GM19397 (cell line): ENCODE measurements around the gene SLC38A2.

Experiments
- ATAC-seq: cut with Tn5 transposase; IDR thresholded peaks from one replicate; pipeline ENCODE4 v1.9.1; 2021; ENCODE audit warnings: mild to moderate bottlenecking, moderate library complexity; ENCODE audit not compliant: unreplicated experiment

Gene SLC38A2

DNA sequence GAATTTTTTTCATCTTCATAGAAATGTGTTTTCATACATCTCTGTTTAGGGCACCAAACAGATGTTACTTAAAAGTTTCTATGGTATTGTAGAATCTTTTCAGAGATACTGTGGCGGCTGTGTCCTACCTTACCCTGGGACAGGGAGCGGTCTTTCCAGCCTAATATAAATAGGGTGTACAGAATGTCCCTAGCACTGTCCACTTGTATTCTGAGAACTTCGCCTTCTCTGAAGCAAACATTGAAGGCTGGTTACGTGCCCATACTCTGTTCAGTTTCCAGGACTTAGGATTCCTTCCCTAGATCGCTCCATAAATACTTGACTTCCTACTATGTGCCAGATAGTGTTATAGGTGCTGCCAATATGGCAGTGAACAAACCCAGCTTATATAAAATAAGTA is 24.3 kb upstream of the SLC38A2 start:
- no peak for ATAC-seq

DNA sequence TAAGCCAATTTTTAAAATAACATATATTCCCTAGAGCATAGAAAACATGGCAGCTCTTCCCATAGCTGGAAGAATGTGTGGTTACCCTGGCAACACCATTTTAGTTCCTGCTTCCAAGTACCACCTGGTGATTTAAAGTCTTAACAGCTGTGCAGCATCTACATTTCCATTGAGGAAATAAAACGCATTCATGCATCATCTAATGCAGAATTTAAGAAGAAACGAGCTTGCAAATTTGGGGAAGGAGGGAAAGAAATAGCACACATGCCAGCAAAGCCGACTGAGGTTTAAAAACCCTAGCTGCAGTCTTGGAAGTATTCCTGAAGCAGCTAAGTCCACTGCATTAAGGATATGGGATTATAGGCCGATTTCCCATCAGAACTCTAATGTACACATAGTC is 22.8 kb upstream of the SLC38A2 start:
- no peak for ATAC-seq

GRCh38 chr12:46391630-46392029 is 19.1 kb upstream of the SLC38A2 start:
- no peak for ATAC-seq

GRCh38 chr12:46390881-46391280 is 18.3 kb upstream of the SLC38A2 start:
- ATAC-seq: no peak

- no peak for ATAC-seq
Observed at GRCh38 chr12:46390304-46390703, 17.7 kb upstream of the SLC38A2 start.

DNA sequence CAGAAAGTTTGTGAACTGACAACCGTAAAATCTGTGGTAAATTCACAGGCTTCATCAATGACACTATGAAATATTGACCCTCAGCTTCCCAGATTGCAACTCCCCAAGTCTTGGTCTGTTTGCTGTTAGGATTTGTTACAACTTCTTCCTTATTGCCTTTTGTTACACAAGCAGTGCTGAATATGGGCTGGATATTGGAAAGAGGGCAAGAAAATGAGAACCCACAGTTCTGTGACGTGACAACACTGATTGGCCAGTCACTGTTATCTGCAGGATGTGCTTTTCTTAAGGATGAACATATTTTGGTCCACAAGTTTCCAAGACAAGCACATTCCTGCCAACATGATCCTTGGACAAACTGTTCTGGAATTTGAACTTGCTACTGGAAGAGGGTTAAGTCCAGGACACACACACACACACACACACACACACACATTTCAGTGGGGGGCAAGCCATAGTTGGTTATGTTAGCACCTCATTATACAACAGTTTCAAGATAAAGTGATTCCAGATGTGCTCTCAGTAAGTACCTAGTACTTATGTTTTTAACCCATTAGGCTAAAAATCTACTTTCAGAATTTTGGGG is 16.6 kb upstream of the SLC38A2 start:
- no peak for ATAC-seq

GRCh38 chr12:46388427-46389021 is 16.0 kb upstream of the SLC38A2 start:
- ATAC-seq: peak; percentile 54

- no peak for ATAC-seq
Observed at GRCh38 chr12:46387670-46388069, 15.1 kb upstream of the SLC38A2 start.

DNA sequence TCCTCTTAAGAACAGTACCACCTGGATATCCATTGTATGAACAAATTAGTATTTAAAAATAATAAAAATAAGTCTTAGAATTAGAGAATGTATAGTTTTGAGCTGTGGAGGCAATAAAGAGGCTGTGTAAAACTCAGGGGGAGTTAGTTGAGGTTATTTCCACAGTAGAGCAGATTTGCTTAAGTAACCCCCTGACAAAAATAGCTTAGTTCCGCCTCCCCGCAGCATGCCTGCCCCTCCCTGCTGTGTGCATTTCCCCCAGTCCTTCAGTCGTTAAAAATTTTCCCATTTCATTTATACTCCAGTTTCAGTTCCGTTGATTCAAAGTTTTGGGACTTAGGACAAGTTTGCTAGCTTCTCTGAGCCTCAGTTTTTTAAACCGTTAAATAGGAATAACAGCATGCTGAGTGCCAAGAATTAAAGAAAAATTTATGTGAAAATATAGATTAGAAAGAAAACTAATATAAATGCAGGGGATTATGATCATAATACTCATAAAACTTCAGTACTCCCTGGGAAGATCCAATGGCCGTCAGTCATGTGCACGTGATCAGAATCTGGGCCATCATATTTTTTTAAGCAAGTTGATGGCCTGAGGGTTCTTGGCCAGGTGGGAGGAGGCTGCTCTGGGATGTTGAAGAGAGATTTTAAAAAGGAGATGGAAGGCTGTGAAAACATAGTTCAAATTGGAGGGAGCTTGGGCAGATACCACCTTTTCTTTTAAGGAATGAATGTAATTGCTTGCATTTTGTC is 14.5 kb upstream of the SLC38A2 start:
- no peak for ATAC-seq

GRCh38 chr12:46386360-46386867 is 13.8 kb upstream of the SLC38A2 start:
- no peak for ATAC-seq

GRCh38 chr12:46385438-46385837 is 12.9 kb upstream of the SLC38A2 start:
- no peak for ATAC-seq

DNA sequence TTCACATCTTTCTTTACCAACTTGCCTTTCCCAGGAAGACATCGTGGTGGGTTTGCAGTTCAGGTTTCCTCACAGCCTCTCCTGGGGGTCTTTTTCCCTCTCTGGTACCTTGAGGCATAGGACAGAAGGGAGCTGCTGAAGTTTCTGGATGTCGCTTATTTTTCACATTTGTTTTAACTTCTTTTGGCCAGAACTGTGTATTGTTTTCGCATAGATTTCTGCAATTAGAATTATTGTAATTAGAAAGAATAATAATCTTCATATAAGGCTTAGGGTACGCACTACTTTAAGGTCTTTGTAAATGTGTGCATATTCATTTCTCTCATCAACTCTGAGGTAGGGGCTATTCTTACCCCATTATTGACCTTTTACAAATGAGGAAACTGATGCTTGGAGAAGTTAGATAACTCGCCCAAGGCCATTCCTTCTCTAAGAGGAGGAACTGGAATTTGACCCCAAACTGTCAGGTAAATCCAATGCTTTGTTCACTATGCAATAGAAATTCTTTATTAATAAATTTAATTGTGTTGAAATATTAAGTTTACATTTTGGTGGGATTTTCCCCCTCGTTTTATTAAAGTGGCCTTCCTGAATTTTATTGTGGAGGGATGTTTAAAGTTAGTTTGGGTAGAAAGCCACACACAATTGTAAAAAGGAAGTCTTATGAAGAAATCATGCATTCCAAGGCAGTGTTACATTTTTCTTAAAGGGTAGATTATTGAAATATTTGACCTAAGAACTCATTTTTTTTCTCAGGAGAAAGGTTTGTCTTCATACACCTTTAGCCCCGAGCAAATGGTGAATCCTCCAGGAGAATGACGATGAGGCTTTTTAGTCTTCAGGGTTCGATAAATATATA is 12.1 kb upstream of the SLC38A2 start:
- ATAC-seq: no peak

DNA sequence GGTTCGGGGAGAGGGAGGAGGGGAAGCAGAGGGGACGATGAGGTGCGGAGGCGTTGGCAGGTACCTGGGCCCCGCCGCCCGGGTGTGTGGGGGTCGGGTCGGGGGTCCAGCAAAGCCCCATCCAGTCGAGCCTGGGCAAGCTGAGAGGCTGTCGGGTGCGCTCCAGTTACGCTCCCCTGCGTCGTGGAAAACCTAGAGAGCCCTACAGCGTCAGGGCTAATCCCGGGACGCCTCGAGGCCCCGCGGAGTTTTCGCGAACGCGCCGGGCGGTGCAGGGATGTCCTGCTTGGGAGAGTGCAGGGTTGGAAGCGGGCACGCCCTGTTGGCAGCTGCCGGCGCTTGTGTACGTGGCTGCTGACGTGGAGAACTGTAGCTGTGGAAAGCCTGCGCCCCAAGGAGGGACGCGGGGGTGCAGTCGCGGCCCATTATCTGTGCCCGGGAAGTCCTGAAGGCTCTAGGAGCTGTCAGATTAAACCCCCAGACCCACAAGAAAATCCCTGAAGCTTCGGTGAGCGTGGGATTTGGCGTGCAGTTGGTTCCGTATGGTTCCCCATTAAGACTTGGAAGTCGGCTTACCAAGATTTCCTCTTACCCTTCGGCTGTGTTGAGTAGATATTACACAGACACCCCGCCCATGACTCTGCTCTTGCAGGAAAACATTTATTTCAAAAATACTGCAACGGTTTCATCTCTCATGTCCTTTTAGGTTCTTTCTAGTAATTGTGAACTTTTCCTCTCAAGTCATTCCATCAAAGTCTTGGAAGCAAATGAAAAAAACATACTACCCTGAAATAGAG is 11.3 kb upstream of the SLC38A2 start:
- ATAC-seq: peak; percentile 27

DNA sequence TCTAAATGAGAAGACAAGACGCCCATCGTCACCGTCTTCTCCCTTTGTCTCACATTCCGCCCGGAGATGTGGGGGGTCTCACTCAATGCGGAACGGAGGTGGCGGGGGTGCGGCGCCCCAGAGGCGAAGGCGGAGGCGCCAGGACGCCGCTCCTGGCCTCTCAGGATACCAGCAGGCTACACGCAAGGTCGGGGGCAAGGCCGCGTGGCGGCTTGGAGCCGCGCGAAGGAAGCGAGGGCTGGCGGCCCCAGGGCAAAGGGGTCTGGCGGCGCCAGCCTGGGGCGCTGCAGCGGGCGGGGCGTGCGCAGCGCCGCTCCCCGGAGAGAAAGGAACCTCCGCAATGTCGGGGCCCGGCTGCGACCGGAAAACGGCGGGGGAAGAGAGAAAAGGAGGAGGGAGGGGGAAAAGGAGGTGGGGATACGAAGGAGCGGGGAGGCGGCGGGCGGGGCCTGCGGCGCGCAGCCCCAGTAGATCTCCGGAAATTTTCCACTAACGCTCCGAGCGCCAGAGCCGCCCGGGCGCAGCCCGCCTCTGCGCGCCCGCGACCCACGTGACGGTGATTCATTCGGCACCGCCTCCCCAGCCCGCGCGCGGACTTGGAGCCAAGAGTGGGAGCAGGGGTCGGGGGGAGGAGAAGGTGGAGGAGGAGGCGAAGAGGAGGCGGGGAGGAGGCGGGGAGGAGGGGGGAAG is 10.5 kb upstream of the SLC38A2 start:
- peak; percentile 81 for ATAC-seq

- no peak for ATAC-seq
Observed at GRCh38 chr12:46382408-46382963, 9.9 kb upstream of the SLC38A2 start.

GRCh38 chr12:46380881-46381280 is 8.3 kb upstream of the SLC38A2 start:
- ATAC-seq: no peak

DNA sequence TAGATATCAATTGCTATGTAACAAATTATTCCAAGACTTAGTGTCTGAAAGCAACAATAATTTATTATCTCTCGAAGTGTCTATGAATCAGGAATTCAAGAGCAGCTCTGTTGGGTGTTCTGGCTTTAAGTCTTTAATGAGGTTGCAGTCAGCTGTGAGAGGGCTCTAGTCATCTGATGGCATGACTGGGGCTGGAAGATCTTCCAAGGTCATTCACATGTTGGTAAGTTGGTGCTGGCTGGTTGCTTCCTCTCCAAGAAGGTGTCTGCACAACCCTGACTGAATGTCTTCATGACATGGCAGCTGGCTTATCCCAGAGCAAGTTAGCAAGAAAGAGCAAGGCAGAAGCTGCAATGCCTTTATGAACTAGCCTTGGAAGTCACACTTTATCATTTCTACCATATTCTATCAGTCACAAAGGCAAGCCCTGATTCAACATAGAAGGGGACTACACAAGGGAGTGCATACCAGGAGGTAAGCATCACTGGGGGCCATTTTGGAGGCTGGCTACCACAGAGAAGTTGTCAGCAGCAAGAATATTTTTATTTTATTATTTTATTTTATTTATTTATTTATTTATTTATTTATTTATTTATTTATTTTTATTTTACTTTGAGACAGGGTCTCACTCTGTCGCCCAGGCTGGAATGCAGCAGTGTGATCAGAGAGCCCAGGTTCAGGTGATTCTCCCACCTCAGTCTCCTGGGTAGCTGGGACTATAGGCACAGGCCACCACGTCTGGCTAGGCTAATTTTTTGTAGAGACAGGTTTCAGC is 7.6 kb upstream of the SLC38A2 start:
- ATAC-seq: no peak

DNA sequence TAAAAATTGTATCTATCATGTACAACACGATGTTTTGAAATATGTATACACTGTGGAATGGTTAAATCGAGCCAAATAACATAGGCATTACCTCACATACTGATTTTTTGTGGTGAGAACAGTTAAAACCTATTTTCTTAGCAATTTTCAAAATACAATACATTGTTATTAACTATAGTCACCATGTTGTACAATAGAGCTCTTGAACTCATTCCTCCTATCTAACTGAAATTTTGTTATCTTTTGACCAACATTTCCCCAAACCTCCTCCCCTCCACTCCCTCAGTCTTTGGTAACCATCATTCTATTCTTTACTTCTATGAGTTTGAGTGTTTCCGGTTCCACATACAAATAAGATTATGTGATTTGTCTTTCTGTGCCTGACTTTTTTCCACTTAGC is 6.8 kb upstream of the SLC38A2 start:
- ATAC-seq: no peak

DNA sequence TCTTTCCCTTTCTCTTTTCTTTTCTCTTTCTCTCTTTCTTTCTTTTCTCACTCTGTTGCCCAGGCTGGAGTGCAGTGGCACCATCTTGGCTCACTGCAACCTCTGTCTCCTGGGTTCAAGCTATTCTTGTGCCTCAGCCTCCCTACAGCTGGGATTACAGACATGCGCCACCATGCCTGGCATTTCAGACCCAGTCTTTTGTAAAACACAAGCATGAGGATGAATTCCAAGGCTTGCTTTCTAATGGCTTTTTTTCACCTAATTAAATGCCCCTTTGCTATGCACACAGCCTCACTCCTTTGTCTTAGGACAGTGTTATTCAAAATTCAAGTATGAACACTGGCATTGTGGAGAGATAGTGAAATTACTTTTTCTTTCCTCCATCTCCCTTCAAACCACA is 6.0 kb upstream of the SLC38A2 start:
- ATAC-seq: no peak
